HG02973 (cell line): ENCODE results near the gene ZSCAN23.

ENCODE experiments used
- ATAC-seq: cut with Tn5 transposase; IDR thresholded peaks from one replicate; pipeline ENCODE4 v1.9.1; 2021; ENCODE audit warnings: moderate library complexity; ENCODE audit not compliant: unreplicated experiment

Gene ZSCAN23

DNA sequence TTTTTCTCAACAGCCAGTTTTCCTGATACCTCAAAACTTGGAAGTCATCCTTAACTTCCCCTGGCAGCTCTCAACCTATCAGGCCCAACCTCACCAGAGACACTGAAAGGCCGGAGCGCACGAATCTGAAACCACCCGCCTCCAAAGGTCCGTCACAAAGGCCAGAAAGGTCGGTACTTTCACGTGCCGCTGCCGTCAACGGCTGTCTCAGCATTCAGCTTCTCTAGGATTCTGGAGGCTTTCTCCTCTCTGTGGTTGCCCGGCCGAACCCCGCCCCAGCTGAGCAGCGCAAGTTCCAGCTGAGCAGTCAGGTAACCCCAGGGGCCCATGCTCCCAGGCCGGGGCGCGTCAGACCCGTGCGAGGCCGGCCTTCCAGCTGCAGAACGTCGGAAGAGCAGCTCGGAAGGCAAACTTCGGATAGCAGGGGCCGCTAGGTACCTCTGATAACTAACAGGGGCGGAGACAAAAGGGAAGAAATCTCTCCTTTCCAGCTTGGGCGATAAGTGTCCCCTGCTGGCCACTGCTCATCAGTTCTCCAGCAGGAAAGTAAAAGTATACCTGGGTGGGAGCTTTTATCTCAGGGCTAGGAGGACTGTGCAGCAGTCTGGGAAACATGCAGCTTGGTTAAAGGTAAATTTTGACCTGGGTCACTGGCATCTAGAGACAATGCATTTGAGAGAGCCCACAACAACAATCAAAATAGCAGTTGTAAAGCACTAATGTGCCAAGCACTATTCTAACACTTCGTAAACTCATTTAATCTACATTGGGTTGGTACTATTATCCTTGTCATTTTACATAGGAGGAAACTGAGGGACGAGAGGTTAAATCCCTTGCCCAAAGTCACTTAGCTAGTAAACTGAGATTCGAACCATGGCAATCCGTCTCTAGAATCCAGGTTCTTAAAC lies 59.8 kb downstream of the ZSCAN23 start:
- peak; percentile 83 for ATAC-seq
